ENCODE results near the gene DGKE. TPM values are rescaled to one million over a fixed set of nuclear protein-coding genes. Genes with fewer than 3 reads are reported as not detected.

DGKE gene
- polyA plus RNA-seq, 1 donor from 2014 or later, result 16.6 TPM

GRCh38 chr17:56835264-56835585 is 1.3 kb downstream of the DGKE start:
- H3K4me3 ChIP-seq (ENCODE audit: low read length), result peak overlapping the region; percentile 92
- TF ChIP-seq MXI1 (conservative IDR thresholded peaks at IDR 0.05; ENCODE audit: poor library complexity, severe bottlenecking), result peak; percentile 7
- TF ChIP-seq, protein P1, sequence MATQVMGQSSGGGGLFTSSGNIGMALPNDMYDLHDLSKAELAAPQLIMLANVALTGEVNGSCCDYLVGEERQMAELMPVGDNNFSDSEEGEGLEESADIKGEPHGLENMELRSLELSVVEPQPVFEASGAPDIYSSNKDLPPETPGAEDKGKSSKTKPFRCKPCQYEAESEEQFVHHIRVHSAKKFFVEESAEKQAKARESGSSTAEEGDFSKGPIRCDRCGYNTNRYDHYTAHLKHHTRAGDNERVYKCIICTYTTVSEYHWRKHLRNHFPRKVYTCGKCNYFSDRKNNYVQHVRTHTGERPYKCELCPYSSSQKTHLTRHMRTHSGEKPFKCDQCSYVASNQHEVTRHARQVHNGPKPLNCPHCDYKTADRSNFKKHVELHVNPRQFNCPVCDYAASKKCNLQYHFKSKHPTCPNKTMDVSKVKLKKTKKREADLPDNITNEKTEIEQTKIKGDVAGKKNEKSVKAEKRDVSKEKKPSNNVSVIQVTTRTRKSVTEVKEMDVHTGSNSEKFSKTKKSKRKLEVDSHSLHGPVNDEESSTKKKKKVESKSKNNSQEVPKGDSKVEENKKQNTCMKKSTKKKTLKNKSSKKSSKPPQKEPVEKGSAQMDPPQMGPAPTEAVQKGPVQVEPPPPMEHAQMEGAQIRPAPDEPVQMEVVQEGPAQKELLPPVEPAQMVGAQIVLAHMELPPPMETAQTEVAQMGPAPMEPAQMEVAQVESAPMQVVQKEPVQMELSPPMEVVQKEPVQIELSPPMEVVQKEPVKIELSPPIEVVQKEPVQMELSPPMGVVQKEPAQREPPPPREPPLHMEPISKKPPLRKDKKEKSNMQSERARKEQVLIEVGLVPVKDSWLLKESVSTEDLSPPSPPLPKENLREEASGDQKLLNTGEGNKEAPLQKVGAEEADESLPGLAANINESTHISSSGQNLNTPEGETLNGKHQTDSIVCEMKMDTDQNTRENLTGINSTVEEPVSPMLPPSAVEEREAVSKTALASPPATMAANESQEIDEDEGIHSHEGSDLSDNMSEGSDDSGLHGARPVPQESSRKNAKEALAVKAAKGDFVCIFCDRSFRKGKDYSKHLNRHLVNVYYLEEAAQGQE (IDR thresholded peaks at IDR 0.05; ENCODE audit: borderline replicate concordance), result no peak
- peak overlapping the region; percentile 76 for H3K27ac ChIP-seq (ENCODE audit: low read length)
- H3K9me2 ChIP-seq (ENCODE audit: insufficient read depth, low read length), result no peaks in the 10 kb centered on the region
- H2AFZ ChIP-seq (ENCODE audit: low read depth, low read length), result peak overlapping the region; percentile 86
- no peaks in the 10 kb centered on the region for H3K36me3 ChIP-seq (ENCODE audit: insufficient read depth, low read length)
- peaks cover 5% of the 10 kb centered on the region for H3K79me2 ChIP-seq (replicated peaks; ENCODE audit: insufficient read depth, low read length)
- H3F3A ChIP-seq (ENCODE audit: insufficient read depth, low read length, poor library complexity, severe bottlenecking), result peaks cover 6% of the 10 kb centered on the region
- peak overlapping the region; percentile 89 for H3K4me2 ChIP-seq (ENCODE audit: low read length)
- H3K27me3 ChIP-seq (ENCODE audit: insufficient read depth, low read depth, low read length), result no peaks in the 10 kb centered on the region
- no peaks in the 10 kb centered on the region for H4K20me1 ChIP-seq (ENCODE audit: insufficient read depth)
- peak overlapping the region; percentile 84 for H3K9ac ChIP-seq (ENCODE audit: low read length)
- no peaks in the 10 kb centered on the region for H3K9me3 ChIP-seq (ENCODE audit: low read length)

DNA sequence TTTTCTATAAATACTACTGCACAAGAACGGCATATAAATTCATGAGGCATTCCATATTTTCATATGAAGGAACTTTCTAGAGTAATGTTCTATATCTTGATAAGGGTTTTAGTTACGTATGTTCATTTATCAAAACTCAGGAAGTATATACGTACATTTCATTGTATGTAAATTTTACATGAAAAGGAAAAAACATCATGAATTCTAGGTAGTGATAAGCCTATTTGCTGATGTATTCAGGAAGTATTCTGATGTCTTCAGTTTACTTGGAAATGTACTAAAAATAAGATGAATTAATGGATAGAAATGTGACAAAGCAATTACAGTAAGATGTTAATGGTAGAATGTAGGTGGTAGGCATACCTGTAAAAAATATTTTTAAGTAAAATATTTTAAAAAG is 4.7 kb downstream of the DGKE start:
- Histone ChIP-seq H3K27ac (ENCODE audit: low read length) (no peak overlapping the region), H3K4me2 (ENCODE audit: low read length) (no peak overlapping the region), H3F3A (ENCODE audit: insufficient read depth, low read length, poor library complexity, severe bottlenecking) (peaks cover 6% of the 10 kb centered on the region), H3K36me3 (ENCODE audit: insufficient read depth, low read length) (no peaks in the 10 kb centered on the region), H3K27me3 (ENCODE audit: insufficient read depth, low read depth, low read length) (no peaks in the 10 kb centered on the region), H3K9me2 (ENCODE audit: insufficient read depth, low read length) (no peaks in the 10 kb centered on the region), H3K4me3 (ENCODE audit: low read length) (peak overlapping the region; percentile 92), H4K20me1 (ENCODE audit: insufficient read depth) (no peaks in the 10 kb centered on the region), H3K9ac (ENCODE audit: low read length) (no peak overlapping the region), H2AFZ (ENCODE audit: low read depth, low read length) (no peak overlapping the region), H3K79me2 (replicated peaks; ENCODE audit: insufficient read depth, low read length) (peaks cover 5% of the 10 kb centered on the region), H3K9me3 (ENCODE audit: low read length) (no peaks in the 10 kb centered on the region)
- TF ChIP-seq SMC3 (conservative IDR thresholded peaks at IDR 0.05; ENCODE audit: poor library complexity) (no peak), POLR2AphosphoS5 (IDR thresholded peaks at IDR 0.05) (no peak), CTCF (IDR thresholded peaks at IDR 0.05; ENCODE audit: poor library complexity, severe bottlenecking) (no peak), EZH2 (IDR thresholded peaks at IDR 0.05; ENCODE audit: borderline replicate concordance, insufficient read depth, low read length, poor library complexity, severe bottlenecking) (no peak), EP300 (conservative IDR thresholded peaks at IDR 0.05; ENCODE audit: poor library complexity, severe bottlenecking) (no peak), RAD21 (conservative IDR thresholded peaks at IDR 0.05) (no peak), MXI1 (conservative IDR thresholded peaks at IDR 0.05; ENCODE audit: poor library complexity, severe bottlenecking) (no peak), TAF1 (IDR thresholded peaks at IDR 0.05; ENCODE audit: low read depth) (no peak)
- TF ChIP-seq, protein P1 (IDR thresholded peaks at IDR 0.05; ENCODE audit: borderline replicate concordance), result no peak

All from neural cell (in vitro differentiated cells).